T-cell (primary cell): ENCODE measurements around the gene BRD1. TPM values are rescaled to one million over a fixed set of nuclear protein-coding genes. Genes with fewer than 3 reads are reported as not detected.

Experiments used
- ATAC-seq, 4 experiments: fragments of 200-7000 bp in 3 of 4; fragments of 150-1000 bp in 1 of 4; cut with Tn5 transposase; replicated peaks in 1 of 4; 1 replicate in 3 of 4; 2 replicates in 1 of 4; pipeline ENCODE4 v1.10.0; 2021; ENCODE audit warnings: moderate library complexity in 3 of 4, mild to moderate bottlenecking in 2 of 4, moderate number of reproducible peaks in 1 of 4
- CTCF ChIA-PET, 2 donors: fragments of 300-600 bp; sonication (Branson Sonifier 250); formaldehyde crosslinking; loops; one replicate each; lab custom pipeline; 2022; ENCODE audit warnings: antibody characterized with exemption in 2 of 2; lab: Charles Lee
- POLR2A ChIA-PET, 2 donors: fragments of 300-600 bp; sonication (Branson Sonifier 250); formaldehyde crosslinking; loops; one replicate each; lab custom pipeline; 2022; ENCODE audit warnings: antibody characterized with exemption in 2 of 2; lab: Charles Lee
- DNase-seq, 35 experiments: peaks; one replicate each; pipeline versions ENCODE4 v3.0.0 to v3.0.0-alpha.2; 2013 to 2023
- H3K27ac ChIP-seq: one replicate; pipeline ENCODE4 v1.5.1; 2013; ENCODE audit warnings: low read length
- H3K27me3 ChIP-seq, 2 experiments: replicated peaks in 1 of 2; 1 replicate in 1 of 2; 2 replicates in 1 of 2; pipeline versions ENCODE4 v1.6.1 to v1.7.0; 2013; ENCODE audit warnings: low read length in 1 of 2, mixed read lengths in 1 of 2; ENCODE audit not compliant: control insufficient read depth in 2 of 2, insufficient read depth in 2 of 2; ENCODE audit errors: extremely low read depth in 1 of 2
- H3K36me3 ChIP-seq, 2 donors: 1 replicate in 1 of 2; 2 replicates in 1 of 2; pipeline versions ENCODE4 v1.6.1 to v1.7.0; 2013; ENCODE audit warnings: low read length in 1 of 2; ENCODE audit not compliant: control insufficient read depth in 2 of 2, insufficient read depth in 1 of 2; ENCODE audit errors: extremely low read depth in 1 of 2
- H3K4me1 ChIP-seq, 2 experiments: 1 replicate in 1 of 2; 2 replicates in 1 of 2; pipeline versions ENCODE4 v1.6.1 to v1.7.0; 2013; ENCODE audit warnings: low read length in 2 of 2, mixed read lengths in 1 of 2; ENCODE audit not compliant: insufficient read depth in 2 of 2, control insufficient read depth in 1 of 2; ENCODE audit errors: extremely low read depth in 1 of 2
- H3K4me3 ChIP-seq, 2 donors: 1 replicate in 1 of 2; 2 replicates in 1 of 2; pipeline versions ENCODE4 v1.5.1 to v1.7.0; 2013; ENCODE audit warnings: mild to moderate bottlenecking in 2 of 2, low read length in 1 of 2, moderate library complexity in 1 of 2; ENCODE audit not compliant: control insufficient read depth in 1 of 2; ENCODE audit errors: extremely low read depth in 1 of 2
- H3K9me3 ChIP-seq: 2 replicates; pipeline ENCODE4 v1.7.0; 2013
- H3K27ac Mint-ChIP-seq, 2 donors: one replicate each; pipeline ENCODE4 v1.8.0; 2020 to 2021; ENCODE audit warnings: mild to moderate bottlenecking in 2 of 2, mixed read lengths in 2 of 2
- H3K27me3 Mint-ChIP-seq, 2 donors: one replicate each; pipeline ENCODE4 v1.8.0; 2021 to 2022; ENCODE audit warnings: mixed read lengths in 2 of 2
- H3K36me3 Mint-ChIP-seq: one replicate; pipeline ENCODE4 v1.8.0; 2021; ENCODE audit warnings: mixed read lengths
- H3K4me1 Mint-ChIP-seq, 3 donors: one replicate each; pipeline ENCODE4 v1.8.0; 2020 to 2022; ENCODE audit warnings: mixed read lengths in 3 of 3, mild to moderate bottlenecking in 1 of 3
- H3K4me3 Mint-ChIP-seq, 3 donors: one replicate each; pipeline ENCODE4 v1.8.0; 2020 to 2022; ENCODE audit warnings: mild to moderate bottlenecking in 3 of 3, mixed read lengths in 3 of 3, moderate library complexity in 3 of 3
- H3K9me3 Mint-ChIP-seq, 3 donors: one replicate each; pipeline ENCODE4 v1.8.0; 2020 to 2022; ENCODE audit warnings: mixed read lengths in 3 of 3
- WGBS: methylation state at CpG from one replicate; pipeline ENCODE4 v1.1.5; 2013; ENCODE audit warnings: missing lambda C conversion rate; ENCODE audit not compliant: insufficient coverage; 5-methylcytosine and 5-hydroxymethylcytosine counted together
- total RNA-seq, 35 experiments: library from RNA in 6 of 35; stranded (reverse) in 6 of 35; fragments of 120-200 nt in 1 of 35; gene quantifications; one replicate each; pipeline versions ENCODE4 v1.2.1 to v1.2.4 and lab custom pipeline; 2013 to 2026

BRD1 gene
- total RNA-seq, 5 donors from 2014 or later (not counting 1 experiment from before 2014, with no cell fraction given): 86.4 to 140 (median 92.9) TPM

GRCh38 chr22:49735901-49736421 lies 91.7 kb downstream of the BRD1 start:
- no peak for DNase-seq
- no peaks in the 10 kb centered on the region for H3K36me3 ChIP-seq
- WGBS: 84% methylated on average over 8 of the region's 13 CpGs
- peaks cover 0 to 8% (median 2%) of the 10 kb centered on the region in 3 donors for H3K9me3 Mint-ChIP-seq
- H3K4me3 Mint-ChIP-seq: no peak overlapping the region
- H3K27me3 Mint-ChIP-seq: peaks cover 43 to 45% of the 10 kb centered on the region in 2 donors
- peaks cover 12 to 15% (median 13%) of the 10 kb centered on the region in 3 donors for H3K4me1 Mint-ChIP-seq
- peaks cover 5 to 8% of the 10 kb centered on the region in 2 experiments for H3K4me1 ChIP-seq
- ATAC-seq: no peak
- POLR2A ChIA-PET: no interaction called here
- H3K36me3 Mint-ChIP-seq: no peaks in the 10 kb centered on the region
- no peak overlapping the region for H3K27ac Mint-ChIP-seq
- H3K4me3 ChIP-seq: no peak overlapping the region
- no peaks in the 10 kb centered on the region for H3K9me3 ChIP-seq
- H3K27ac ChIP-seq: no peak overlapping the region
- H3K27me3 ChIP-seq: peaks cover 0 to 52% of the 10 kb centered on the region in 2 experiments
- CTCF ChIA-PET: no interaction called here

GRCh38 chr22:49735411-49735900 lies 92.2 kb downstream of the BRD1 start:
- DNase-seq (peak in 2 of 35 experiments; percentile 3 to 15), ATAC-seq (no peak)
- H3K27me3 ChIP-seq: peaks cover 0 to 55% of the 10 kb centered on the region in 2 experiments
- no peak overlapping the region for H3K4me3 ChIP-seq
- WGBS: 51% methylated on average over 16 of the region's 16 CpGs
- peaks cover 0 to 8% (median 2%) of the 10 kb centered on the region in 3 donors for H3K9me3 Mint-ChIP-seq
- H3K4me3 Mint-ChIP-seq: no peak overlapping the region
- no peaks in the 10 kb centered on the region for H3K9me3 ChIP-seq
- H3K36me3 Mint-ChIP-seq: no peaks in the 10 kb centered on the region
- H3K27ac Mint-ChIP-seq: no peak overlapping the region
- POLR2A ChIA-PET: no interaction called here
- peaks cover 5 to 8% of the 10 kb centered on the region in 2 experiments for H3K4me1 ChIP-seq
- CTCF ChIA-PET: no interaction called here
- H3K36me3 ChIP-seq: no peaks in the 10 kb centered on the region
- H3K27me3 Mint-ChIP-seq: peaks cover 48 to 49% of the 10 kb centered on the region in 2 donors
- no peak overlapping the region for H3K27ac ChIP-seq
- H3K4me1 Mint-ChIP-seq: peaks cover 12 to 15% (median 13%) of the 10 kb centered on the region in 3 donors

GRCh38 chr22:49734882-49735281 lies 92.8 kb downstream of the BRD1 start:
- peaks cover 0 to 55% of the 10 kb centered on the region in 2 experiments for H3K27me3 ChIP-seq
- 91% methylated on average over 7 of the region's 12 CpGs for WGBS
- no peaks in the 10 kb centered on the region for H3K36me3 Mint-ChIP-seq
- no peak for ATAC-seq
- H3K9me3 Mint-ChIP-seq: peaks cover 0 to 7% (median 1%) of the 10 kb centered on the region in 3 donors
- H3K4me3 ChIP-seq: no peak overlapping the region
- H3K27ac ChIP-seq: no peak overlapping the region
- H3K27ac Mint-ChIP-seq: no peak overlapping the region
- H3K4me1 Mint-ChIP-seq: peaks cover 12 to 15% (median 13%) of the 10 kb centered on the region in 3 donors
- peaks cover 50% of the 10 kb centered on the region in 2 donors for H3K27me3 Mint-ChIP-seq
- DNase-seq: no peak
- H3K4me3 Mint-ChIP-seq: no peak overlapping the region
- ChIA-PET CTCF (no interaction called here), POLR2A (no interaction called here)
- no peaks in the 10 kb centered on the region for H3K9me3 ChIP-seq
- peaks cover 5 to 8% of the 10 kb centered on the region in 2 experiments for H3K4me1 ChIP-seq
- H3K36me3 ChIP-seq: no peaks in the 10 kb centered on the region

DNA sequence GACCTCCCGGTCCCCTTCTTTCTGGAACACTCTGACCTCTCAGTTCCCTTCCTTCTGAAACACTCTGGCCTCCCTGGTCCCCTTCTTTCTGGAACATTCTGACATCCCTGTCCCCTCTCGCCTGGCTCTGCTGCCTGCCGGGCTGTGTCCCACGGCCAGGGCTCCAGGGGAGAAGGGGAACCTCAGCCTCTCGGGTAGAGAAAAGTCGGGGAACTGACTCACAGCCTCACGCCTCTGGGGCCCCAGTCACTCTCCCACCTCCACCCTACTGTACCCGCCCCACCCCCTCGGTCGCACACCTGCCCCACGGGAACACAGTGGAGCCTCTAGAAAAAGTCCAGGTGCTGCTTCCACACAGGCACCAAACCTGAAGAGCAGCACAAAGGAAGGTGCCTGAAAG lies 93.3 kb downstream of the BRD1 start:
- no peak overlapping the region for H3K4me3 Mint-ChIP-seq
- no peak for ATAC-seq
- Histone ChIP-seq H3K36me3 (no peaks in the 10 kb centered on the region), H3K4me3 (no peak overlapping the region), H3K4me1 (peaks cover 5 to 8% of the 10 kb centered on the region in 2 experiments), H3K27ac (no peak overlapping the region), H3K9me3 (no peaks in the 10 kb centered on the region), H3K27me3 (peaks cover 0 to 60% of the 10 kb centered on the region in 2 experiments)
- no peak overlapping the region for H3K27ac Mint-ChIP-seq
- H3K36me3 Mint-ChIP-seq: no peaks in the 10 kb centered on the region
- CTCF ChIA-PET: no interaction called here
- H3K27me3 Mint-ChIP-seq: peaks cover 47 to 48% of the 10 kb centered on the region in 2 donors
- POLR2A ChIA-PET: no interaction called here
- DNase-seq: peak in 1 of 35 experiments; percentile 4
- peaks cover 0 to 2% (median 0%) of the 10 kb centered on the region in 3 donors for H3K9me3 Mint-ChIP-seq
- H3K4me1 Mint-ChIP-seq: peaks cover 12 to 15% (median 13%) of the 10 kb centered on the region in 3 donors
- WGBS: 73% methylated on average over 8 of the region's 11 CpGs

DNA sequence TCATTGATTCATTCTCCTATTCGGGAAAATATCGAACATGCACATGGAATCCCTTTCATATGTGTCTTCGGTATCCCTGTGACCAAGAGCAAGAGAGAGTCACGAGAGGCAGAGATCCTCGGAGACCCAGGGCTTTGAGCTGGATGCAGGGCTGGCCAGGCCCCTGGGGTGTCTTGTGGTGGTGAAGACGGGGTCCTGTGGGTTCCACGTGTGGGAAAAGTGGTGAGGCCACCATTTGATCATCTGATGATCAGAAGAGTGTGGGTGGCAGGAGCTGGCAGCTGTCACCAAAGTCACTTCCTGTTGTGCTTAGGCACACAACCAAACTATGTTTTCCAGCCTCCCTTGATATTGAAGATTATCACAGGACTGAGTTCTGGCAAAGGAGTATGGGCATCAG lies 94.0 kb downstream of the BRD1 start:
- Mint-ChIP-seq H3K9me3 (no peaks in the 10 kb centered on the region), H3K27ac (no peak overlapping the region), H3K4me1 (peaks cover 12 to 15% (median 13%) of the 10 kb centered on the region in 3 donors), H3K4me3 (no peak overlapping the region), H3K27me3 (peaks cover 49 to 50% of the 10 kb centered on the region in 2 donors), H3K36me3 (no peaks in the 10 kb centered on the region)
- Histone ChIP-seq H3K27me3 (peaks cover 0 to 66% of the 10 kb centered on the region in 2 experiments), H3K4me3 (no peak overlapping the region), H3K4me1 (peaks cover 5 to 8% of the 10 kb centered on the region in 2 experiments), H3K9me3 (no peaks in the 10 kb centered on the region), H3K36me3 (no peaks in the 10 kb centered on the region), H3K27ac (no peak overlapping the region)
- ChIA-PET CTCF (no interaction called here), POLR2A (interaction anchor here in 1 of 2 donors (0.6 kb wide), 1 partner anchor 64 kb away, joined by 4 read pairs; no protein-coding TSS in a partner anchor)
- DNase-seq (peak in 3 of 35 experiments; percentile 2 to 12 (median 4)), ATAC-seq (peak in 1 of 4 experiments; percentile 9)
- 50% methylated on average over 6 of the region's 7 CpGs for WGBS

- Mint-ChIP-seq H3K4me1 (peaks cover 15 to 23% (median 17%) of the 10 kb centered on the region in 3 donors), H3K27me3 (peaks cover 49 to 56% of the 10 kb centered on the region in 2 donors), H3K4me3 (no peak overlapping the region), H3K27ac (no peak overlapping the region), H3K9me3 (no peaks in the 10 kb centered on the region), H3K36me3 (no peaks in the 10 kb centered on the region)
- H3K27ac ChIP-seq: no peak overlapping the region
- H3K4me1 ChIP-seq: peaks cover 5 to 16% of the 10 kb centered on the region in 2 experiments
- H3K4me3 ChIP-seq: no peak overlapping the region
- ChIA-PET POLR2A (no interaction called here), CTCF (no interaction called here)
- DNase-seq: no peak
- no peaks in the 10 kb centered on the region for H3K36me3 ChIP-seq
- WGBS: 89% methylated on average over 4 of the region's 9 CpGs
- H3K9me3 ChIP-seq: no peaks in the 10 kb centered on the region
- peaks cover 0 to 73% of the 10 kb centered on the region in 2 experiments for H3K27me3 ChIP-seq
- no peak for ATAC-seq
Observed at GRCh38 chr22:49730656-49731055, 97.0 kb downstream of the BRD1 start.
